Measurements from ENCODE around the gene ACSS3.

Gene ACSS3

GRCh38 chr12:81245907-81246570, 168.2 kb downstream of the ACSS3 start:
- H3K9me3 Mint-ChIP-seq = peaks cover 8% of the 10 kb centered on the region
- no peak overlapping the region for H3K27ac Mint-ChIP-seq
- no peaks in the 10 kb centered on the region for H3K36me3 Mint-ChIP-seq (ENCODE audit: low read depth)
- H3K4me3 Mint-ChIP-seq = no peak overlapping the region
- H3K4me1 Mint-ChIP-seq (ENCODE audit: low read depth) = no peaks in the 10 kb centered on the region
- H3K27me3 Mint-ChIP-seq (ENCODE audit: low read depth) = no peaks in the 10 kb centered on the region
- DNase-seq (ENCODE audit: low spot score) = no peak

- H3K27me3 Mint-ChIP-seq (ENCODE audit: low read depth) = no peaks in the 10 kb centered on the region
These were observed 172.1 kb downstream of the ACSS3 start for GRCh38 chr12:81249976-81250375.

GRCh38 chr12:81252228-81252627, 174.3 kb downstream of the ACSS3 start:
- no peak overlapping the region for H3K27ac Mint-ChIP-seq
- H3K4me3 Mint-ChIP-seq = no peak overlapping the region
- H3K27me3 Mint-ChIP-seq (ENCODE audit: low read depth) = no peaks in the 10 kb centered on the region
- H3K4me1 Mint-ChIP-seq (ENCODE audit: low read depth) = no peaks in the 10 kb centered on the region
- H3K36me3 Mint-ChIP-seq (ENCODE audit: low read depth) = no peaks in the 10 kb centered on the region
- no peaks in the 10 kb centered on the region for H3K9me3 Mint-ChIP-seq
- no peak for DNase-seq (ENCODE audit: low spot score)

More at GRCh38 chr12:81249976-81250375, 172.1 kb downstream of the ACSS3 start:
- no peak for DNase-seq (ENCODE audit: low spot score)
- Mint-ChIP-seq H3K36me3 (ENCODE audit: low read depth) (no peaks in the 10 kb centered on the region), H3K27ac (no peak overlapping the region), H3K4me3 (no peak overlapping the region), H3K4me1 (ENCODE audit: low read depth) (no peaks in the 10 kb centered on the region), H3K9me3 (no peaks in the 10 kb centered on the region)

- Mint-ChIP-seq H3K4me1 (ENCODE audit: low read depth) (no peaks in the 10 kb centered on the region), H3K27me3 (ENCODE audit: low read depth) (no peaks in the 10 kb centered on the region), H3K36me3 (ENCODE audit: low read depth) (no peaks in the 10 kb centered on the region), H3K27ac (no peak overlapping the region), H3K9me3 (no peaks in the 10 kb centered on the region), H3K4me3 (no peak overlapping the region)
- no peak for DNase-seq (ENCODE audit: low spot score)
These were observed 175.5 kb downstream of the ACSS3 start for GRCh38 chr12:81253360-81253759.

GRCh38 chr12:81255456-81255855, 177.6 kb downstream of the ACSS3 start:
- no peak for DNase-seq (ENCODE audit: low spot score)
- Mint-ChIP-seq H3K27ac (no peak overlapping the region), H3K4me1 (ENCODE audit: low read depth) (no peaks in the 10 kb centered on the region), H3K4me3 (no peak overlapping the region), H3K36me3 (ENCODE audit: low read depth) (no peaks in the 10 kb centered on the region), H3K27me3 (ENCODE audit: low read depth) (no peaks in the 10 kb centered on the region), H3K9me3 (no peaks in the 10 kb centered on the region)

- Mint-ChIP-seq H3K27ac (no peak overlapping the region), H3K36me3 (ENCODE audit: low read depth) (no peaks in the 10 kb centered on the region), H3K9me3 (no peaks in the 10 kb centered on the region), H3K4me1 (ENCODE audit: low read depth) (no peaks in the 10 kb centered on the region), H3K4me3 (no peak overlapping the region), H3K27me3 (ENCODE audit: low read depth) (no peaks in the 10 kb centered on the region)
- DNase-seq (ENCODE audit: low spot score) = no peak
These were observed 178.1 kb downstream of the ACSS3 start for GRCh38 chr12:81255947-81256346.

- Mint-ChIP-seq H3K4me1 (ENCODE audit: low read depth) (no peaks in the 10 kb centered on the region), H3K27ac (no peak overlapping the region), H3K36me3 (ENCODE audit: low read depth) (no peaks in the 10 kb centered on the region), H3K4me3 (no peak overlapping the region), H3K27me3 (ENCODE audit: low read depth) (no peaks in the 10 kb centered on the region), H3K9me3 (no peaks in the 10 kb centered on the region)
- DNase-seq (ENCODE audit: low spot score) = no peak
These were observed 180.2 kb downstream of the ACSS3 start for GRCh38 chr12:81257947-81258551.

- H3K36me3 Mint-ChIP-seq (ENCODE audit: low read depth) = no peaks in the 10 kb centered on the region
- H3K4me3 Mint-ChIP-seq = no peak overlapping the region
- DNase-seq (ENCODE audit: low spot score) = no peak
- H3K4me1 Mint-ChIP-seq (ENCODE audit: low read depth) = no peaks in the 10 kb centered on the region
- H3K27ac Mint-ChIP-seq = no peak overlapping the region
- no peaks in the 10 kb centered on the region for H3K9me3 Mint-ChIP-seq
- H3K27me3 Mint-ChIP-seq (ENCODE audit: low read depth) = no peaks in the 10 kb centered on the region
These were observed 181.5 kb downstream of the ACSS3 start for GRCh38 chr12:81259360-81259759.

- H3K36me3 Mint-ChIP-seq (ENCODE audit: low read depth) = no peaks in the 10 kb centered on the region
- no peak overlapping the region for H3K27ac Mint-ChIP-seq
- H3K4me3 Mint-ChIP-seq = no peak overlapping the region
- no peaks in the 10 kb centered on the region for H3K27me3 Mint-ChIP-seq (ENCODE audit: low read depth)
- no peak for DNase-seq (ENCODE audit: low spot score)
- H3K9me3 Mint-ChIP-seq = no peaks in the 10 kb centered on the region
- H3K4me1 Mint-ChIP-seq (ENCODE audit: low read depth) = no peaks in the 10 kb centered on the region
These were observed 183.8 kb downstream of the ACSS3 start for GRCh38 chr12:81261508-81262207.

GRCh38 chr12:81263072-81263471, 185.2 kb downstream of the ACSS3 start:
- Mint-ChIP-seq H3K4me1 (ENCODE audit: low read depth) (no peaks in the 10 kb centered on the region), H3K36me3 (ENCODE audit: low read depth) (no peaks in the 10 kb centered on the region), H3K4me3 (no peak overlapping the region), H3K27me3 (ENCODE audit: low read depth) (no peaks in the 10 kb centered on the region), H3K9me3 (no peaks in the 10 kb centered on the region), H3K27ac (no peak overlapping the region)
- no peak for DNase-seq (ENCODE audit: low spot score)

GRCh38 chr12:81270385-81270784, 192.5 kb downstream of the ACSS3 start:
- Mint-ChIP-seq H3K36me3 (ENCODE audit: low read depth) (no peaks in the 10 kb centered on the region), H3K27me3 (ENCODE audit: low read depth) (no peaks in the 10 kb centered on the region), H3K9me3 (no peaks in the 10 kb centered on the region), H3K4me1 (ENCODE audit: low read depth) (no peaks in the 10 kb centered on the region), H3K4me3 (no peak overlapping the region), H3K27ac (no peak overlapping the region)
- no peak for DNase-seq (ENCODE audit: low spot score)

- no peaks in the 10 kb centered on the region for H3K9me3 Mint-ChIP-seq
- no peaks in the 10 kb centered on the region for H3K27me3 Mint-ChIP-seq (ENCODE audit: low read depth)
- H3K36me3 Mint-ChIP-seq (ENCODE audit: low read depth) = no peaks in the 10 kb centered on the region
- no peak overlapping the region for H3K27ac Mint-ChIP-seq
- no peaks in the 10 kb centered on the region for H3K4me1 Mint-ChIP-seq (ENCODE audit: low read depth)
- DNase-seq (ENCODE audit: low spot score) = no peak
- H3K4me3 Mint-ChIP-seq = no peak overlapping the region
These were observed 197.0 kb downstream of the ACSS3 start for GRCh38 chr12:81274637-81275529.

- Mint-ChIP-seq H3K4me1 (ENCODE audit: low read depth) (no peaks in the 10 kb centered on the region), H3K36me3 (ENCODE audit: low read depth) (no peaks in the 10 kb centered on the region), H3K27me3 (ENCODE audit: low read depth) (no peaks in the 10 kb centered on the region), H3K4me3 (no peak overlapping the region), H3K9me3 (no peaks in the 10 kb centered on the region), H3K27ac (no peak overlapping the region)
- DNase-seq (ENCODE audit: low spot score) = no peak
These were observed 206.3 kb downstream of the ACSS3 start for GRCh38 chr12:81284137-81284536.

GRCh38 chr12:81288651-81289050, 210.8 kb downstream of the ACSS3 start:
- DNase-seq (ENCODE audit: low spot score) = no peak
- Mint-ChIP-seq H3K27ac (no peak overlapping the region), H3K4me3 (no peak overlapping the region), H3K27me3 (ENCODE audit: low read depth) (no peaks in the 10 kb centered on the region), H3K36me3 (ENCODE audit: low read depth) (no peaks in the 10 kb centered on the region), H3K4me1 (ENCODE audit: low read depth) (no peaks in the 10 kb centered on the region), H3K9me3 (peaks cover 4% of the 10 kb centered on the region)

Data from T-helper 2 cell treated with Interferon-gamma antibody and Interleukin-4, amounts not matched to agents 5 μg/mL and 100 μg/mL, for 36 hours (primary cell).